ENCODE data around the gene NGB.

The NGB gene

GRCh38 chr14:77309131-77309530 lies 38.1 kb upstream of the NGB start:
- no peak for TF ChIP-seq CTCF (IDR thresholded peaks at IDR 0.05; ENCODE audit: control insufficient read depth, insufficient read depth, low read depth, low read length, missing control alignments)
- DNase-seq (ENCODE audit: low read depth), result no peak
- H3K4me3 ChIP-seq (ENCODE audit: control insufficient read depth, low read depth, low read length), result no peak overlapping the region

GRCh38 chr14:77306851-77307496 lies 36.0 kb upstream of the NGB start:
- no peak for TF ChIP-seq CTCF (IDR thresholded peaks at IDR 0.05; ENCODE audit: control insufficient read depth, insufficient read depth, low read depth, low read length, missing control alignments)
- no peak overlapping the region for H3K4me3 ChIP-seq (ENCODE audit: control insufficient read depth, low read depth, low read length)
- DNase-seq (ENCODE audit: low read depth), result no peak

GRCh38 chr14:77306416-77306815 lies 35.4 kb upstream of the NGB start:
- no peak for DNase-seq (ENCODE audit: low read depth)
- no peak overlapping the region for H3K4me3 ChIP-seq (ENCODE audit: control insufficient read depth, low read depth, low read length)
- TF ChIP-seq CTCF (IDR thresholded peaks at IDR 0.05; ENCODE audit: control insufficient read depth, insufficient read depth, low read depth, low read length, missing control alignments), result no peak

GRCh38 chr14:77305696-77306095 lies 34.7 kb upstream of the NGB start:
- no peak overlapping the region for H3K4me3 ChIP-seq (ENCODE audit: control insufficient read depth, low read depth, low read length)
- DNase-seq (ENCODE audit: low read depth), result no peak
- TF ChIP-seq CTCF (IDR thresholded peaks at IDR 0.05; ENCODE audit: control insufficient read depth, insufficient read depth, low read depth, low read length, missing control alignments), result no peak

DNA sequence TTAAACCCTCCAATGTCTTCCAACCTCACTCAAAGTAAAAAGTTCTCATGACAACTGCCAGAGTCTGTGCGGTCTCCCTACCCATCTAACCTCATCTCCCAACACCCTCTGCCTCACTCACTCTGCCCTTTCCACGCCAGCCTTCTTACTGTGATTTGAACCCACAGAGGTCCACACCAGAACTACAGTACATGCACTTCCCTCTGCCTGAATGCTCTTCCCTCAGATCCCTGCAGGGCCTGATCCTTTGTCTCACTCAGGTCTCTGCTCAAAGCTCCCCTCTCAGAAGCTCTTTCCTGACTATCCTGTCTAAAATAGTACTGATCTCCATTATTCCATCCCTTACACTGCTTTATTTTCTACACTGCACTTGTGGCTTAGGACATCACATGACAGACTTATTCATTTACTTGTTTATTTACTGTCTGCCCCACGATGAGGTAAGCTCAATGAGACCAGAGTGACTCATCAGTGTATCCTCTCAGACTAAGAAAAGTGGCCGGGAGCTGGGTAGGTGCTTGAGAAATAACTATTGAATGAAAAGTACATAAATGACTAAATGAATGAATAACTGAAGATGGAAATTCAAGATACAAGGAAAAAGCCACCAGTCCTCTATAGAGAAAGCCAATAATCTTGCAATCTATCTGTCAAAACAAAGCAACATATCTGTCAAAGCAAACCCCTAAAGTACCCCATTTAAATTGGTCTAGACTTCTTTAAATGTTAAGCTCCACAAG lies 32.6 kb upstream of the NGB start:
- no peak overlapping the region for H3K4me3 ChIP-seq (ENCODE audit: control insufficient read depth, low read depth, low read length)
- no peak for TF ChIP-seq CTCF (IDR thresholded peaks at IDR 0.05; ENCODE audit: control insufficient read depth, insufficient read depth, low read depth, low read length, missing control alignments)
- peak; percentile 83 for DNase-seq (ENCODE audit: low read depth)

DNA sequence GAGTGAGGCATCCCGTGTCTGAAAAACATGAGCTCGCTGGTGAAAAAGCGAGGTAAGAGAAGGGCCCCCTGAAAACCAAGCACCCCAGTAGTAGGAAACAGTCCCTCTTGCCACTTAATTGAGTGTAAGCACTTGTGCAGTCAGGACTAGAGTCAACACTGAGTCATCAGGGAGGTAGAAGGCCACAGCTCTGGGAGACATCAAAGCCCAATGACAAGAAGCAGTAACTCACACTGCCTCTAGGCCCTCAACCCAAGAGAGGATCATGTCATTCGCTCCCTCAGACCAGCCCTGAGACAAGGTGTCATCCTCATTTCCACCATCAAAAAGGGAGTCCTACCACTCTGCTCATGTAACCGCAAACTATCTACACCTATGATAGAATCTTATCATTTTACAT lies 31.9 kb upstream of the NGB start:
- no peak for TF ChIP-seq CTCF (IDR thresholded peaks at IDR 0.05; ENCODE audit: control insufficient read depth, insufficient read depth, low read depth, low read length, missing control alignments)
- H3K4me3 ChIP-seq (ENCODE audit: control insufficient read depth, low read depth, low read length), result no peak overlapping the region
- DNase-seq (ENCODE audit: low read depth), result no peak

Measured in AG09309 (cell line).